GM10248 (cell line): ENCODE measurements around the gene LBH.

Experiments
- CTCF ChIA-PET: fragments of 300-600 bp; sonication (Branson Sonifier 250); formaldehyde crosslinking; extraction: SDS; loops from one replicate; lab custom pipeline; 2021; ENCODE audit warnings: antibody characterized with exemption; lab: Yijun Ruan, JAX
- POLR2A ChIA-PET: fragments of 350-650 bp; sonication (Branson Sonifier 250); formaldehyde crosslinking; extraction: SDS; loops from one replicate; lab custom pipeline; 2020; ENCODE audit warnings: antibody characterized with exemption; lab: Yijun Ruan, JAX
- DNase-seq: peaks from one replicate; pipeline ENCODE4 v3.0.0; 2012; ENCODE audit errors: extremely low spot score
- CTCF ChIP-seq: IDR thresholded peaks from 2 replicates; pipeline ENCODE4 v1.5.1; 2012; ENCODE audit warnings: mild to moderate bottlenecking, low read depth; ENCODE audit errors: extremely low read depth, missing control alignments, control extremely low read depth

Gene LBH

GRCh38 chr2:30201990-30202389 lies 29.3 kb upstream of the LBH start:
- no peak for TF ChIP-seq CTCF
- ChIA-PET POLR2A (interaction anchor here (0.5 kb wide), 2 partner anchors 25 to 29 kb away, joined by 3 to 4 read pairs; partner anchors contain the start of gene LBH), CTCF (interaction anchor here (0.8 to 1.5 kb wide), 3 partner anchors 37 to 510 kb away, joined by 3 to 4 read pairs (median 4); no protein-coding TSS in a partner anchor)
- DNase-seq, result no peak

DNA sequence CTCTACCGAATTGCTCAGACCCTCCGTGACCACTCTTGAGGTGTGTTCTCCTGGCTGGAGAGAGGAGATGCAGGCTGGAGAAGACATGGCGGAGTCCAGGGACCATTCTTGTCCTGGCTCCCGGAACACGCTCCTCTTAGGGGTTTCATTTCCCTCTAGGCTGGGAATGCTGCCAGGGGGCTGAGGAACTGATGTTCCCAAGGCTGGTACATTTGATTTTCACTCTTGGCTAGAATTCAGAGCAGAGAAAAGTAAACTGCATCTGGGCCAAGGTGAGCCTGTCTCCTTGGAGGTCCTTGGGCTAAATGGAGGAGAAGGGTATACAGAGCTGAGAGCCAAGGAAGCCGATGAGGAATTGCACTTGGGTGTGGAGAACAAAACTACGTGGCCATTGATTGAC lies 28.2 kb upstream of the LBH start:
- DNase-seq, result no peak
- no peak for TF ChIP-seq CTCF
- POLR2A ChIA-PET, result no interaction called here
- CTCF ChIA-PET, result interaction anchor here (0.9 to 2.7 kb wide), 6 partner anchors 9 to 508 kb away, joined by 3 to 17 read pairs (median 7); no protein-coding TSS in a partner anchor

DNA sequence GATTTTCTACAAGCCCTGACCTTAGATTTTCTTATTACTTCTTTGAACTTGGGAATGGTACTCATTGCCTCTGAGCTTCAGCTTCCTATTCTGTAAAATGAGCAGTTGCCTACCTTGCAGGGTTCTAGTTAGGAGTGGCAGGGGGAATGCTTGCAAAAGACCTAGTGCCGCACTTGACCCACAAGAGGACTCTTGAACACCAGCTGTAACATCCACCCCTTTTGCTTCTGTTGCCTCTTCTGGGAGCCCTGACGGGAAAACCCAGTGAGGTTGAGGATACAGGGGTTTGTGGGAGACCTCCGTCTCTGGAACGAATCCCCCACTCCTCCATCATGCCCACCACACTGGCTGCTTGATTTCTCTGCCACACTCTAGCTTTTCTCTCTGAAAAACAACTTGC lies 27.1 kb upstream of the LBH start:
- no peak for DNase-seq
- no peak for TF ChIP-seq CTCF
- CTCF ChIA-PET, result interaction anchor here (0.9 to 2.7 kb wide), 8 partner anchors 8 to 507 kb away, joined by 3 to 17 read pairs (median 4); no protein-coding TSS in a partner anchor
- POLR2A ChIA-PET, result no interaction called here

DNA sequence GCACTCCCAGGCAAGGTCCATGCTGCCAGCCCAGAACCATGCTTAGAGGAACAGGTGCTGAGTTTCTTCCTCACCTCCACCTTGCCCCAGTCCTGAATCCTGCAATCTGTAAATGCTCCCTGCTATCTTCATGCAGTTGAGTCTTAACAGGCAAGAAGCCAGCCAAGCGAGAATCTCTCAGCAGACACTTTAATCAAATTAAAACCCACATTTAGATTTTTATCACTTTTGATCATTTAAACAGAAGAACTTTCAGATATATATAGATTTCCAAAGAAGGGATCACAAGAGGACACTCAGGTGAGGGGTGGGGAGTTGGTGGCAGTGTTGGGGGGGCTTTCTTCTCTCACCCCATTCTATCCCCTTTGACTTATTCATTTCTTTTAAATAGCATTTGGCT lies 25.9 kb upstream of the LBH start:
- TF ChIP-seq CTCF, result no peak
- ChIA-PET POLR2A (no interaction called here), CTCF (interaction anchor here (1.0 to 5.5 kb wide), 7 partner anchors 20 to 506 kb away, joined by 3 to 82 read pairs (median 13); no protein-coding TSS in a partner anchor)
- no peak for DNase-seq

DNA sequence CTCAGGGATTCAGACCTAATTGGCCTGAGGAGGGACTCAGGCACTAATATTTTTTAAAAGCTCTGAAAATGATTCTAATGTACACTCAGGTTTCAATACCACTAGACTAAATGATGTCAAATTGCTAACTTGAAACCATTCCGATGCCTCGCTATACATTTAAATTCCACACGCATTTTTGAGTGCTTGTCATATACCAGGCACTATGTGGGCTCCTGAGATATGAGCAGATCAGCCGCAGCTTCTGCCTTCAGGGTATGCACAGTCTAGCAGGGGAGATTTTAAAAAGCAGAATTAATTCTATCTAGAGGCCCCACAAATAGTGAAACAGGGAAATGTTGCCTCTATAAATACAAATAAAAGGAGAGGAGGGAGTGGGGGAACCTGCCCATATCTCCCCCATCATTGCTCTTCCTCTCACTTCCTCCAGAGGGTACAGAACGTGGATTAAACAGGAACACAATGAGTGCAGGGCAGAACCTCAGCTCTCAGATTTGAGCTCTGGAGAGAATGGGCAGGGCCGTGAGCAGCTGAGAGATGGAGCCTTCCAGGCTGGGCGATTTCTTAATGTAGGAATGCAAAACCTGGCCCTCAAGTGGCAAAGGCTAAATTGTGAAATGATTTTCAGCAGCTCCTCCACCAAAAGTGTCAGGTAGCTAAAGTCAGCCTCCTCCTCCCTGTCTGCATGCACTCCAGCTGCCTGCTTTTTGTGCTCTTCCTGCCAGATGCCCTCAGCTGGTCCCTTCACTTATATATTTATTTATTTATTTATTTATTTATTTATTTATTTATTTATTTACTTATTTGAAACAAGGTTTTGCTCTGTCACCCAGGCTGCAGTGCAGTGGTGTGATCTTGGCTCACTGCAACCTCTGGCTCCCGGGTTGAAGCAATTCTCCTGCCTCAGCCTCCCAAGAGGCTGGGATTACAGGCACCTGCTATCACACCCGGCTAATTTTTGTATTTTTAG lies 24.6 kb upstream of the LBH start:
- POLR2A ChIA-PET, result no interaction called here
- CTCF ChIA-PET, result interaction anchor here (0.7 to 6.8 kb wide), 16 partner anchors 9 to 507 kb away, joined by 3 to 191 read pairs (median 5); no protein-coding TSS in a partner anchor
- DNase-seq, result no peak
- no peak for TF ChIP-seq CTCF

DNA sequence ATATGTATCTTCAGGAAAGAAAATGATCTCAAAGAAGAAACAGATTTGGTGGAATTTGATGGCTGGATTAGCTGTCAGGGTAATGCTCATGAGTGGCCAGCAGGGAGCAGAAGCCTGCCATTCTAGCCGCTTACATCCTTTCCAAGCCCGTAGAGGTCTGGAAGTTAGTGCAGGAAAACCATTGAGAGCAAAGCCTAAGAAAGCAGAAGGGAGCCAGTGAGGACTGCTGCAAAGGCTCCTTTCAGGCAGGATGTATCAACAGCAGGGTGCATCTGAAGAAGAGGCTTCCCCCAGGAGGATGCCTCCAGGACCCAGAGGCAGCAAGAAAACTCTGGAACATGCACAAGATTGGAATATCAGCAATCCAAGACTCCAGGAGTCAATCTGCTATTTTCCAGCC lies 22.9 kb upstream of the LBH start:
- ChIA-PET POLR2A (no interaction called here), CTCF (interaction anchor here (0.7 to 6.8 kb wide), 35 partner anchors 10 to 509 kb away, joined by 3 to 191 read pairs (median 4); partner anchors contain the start of gene LCLAT1)

More for the DNA sequence above, 22.9 kb upstream of the LBH start:
- peak; percentile 46 for DNase-seq
- peak; percentile 82 for TF ChIP-seq CTCF
